SK-MEL-5 (cell line): Measurements from ENCODE around the gene WDR62. TPM values are rescaled to one million over a fixed set of nuclear protein-coding genes. Genes with fewer than 3 reads are reported as not detected.

Experiments used
- DNase-seq: peaks from one replicate; pipeline ENCODE4 v3.0.0-alpha.2; 2016; ENCODE audit warnings: low read depth, low spot score
- in situ Hi-C: cut with HindIII; loops from 2 replicates; pipeline ENCODE4 v1.10.0; 2016; ENCODE audit warnings: low sequenced_read_pairs, high pct_unique_total_duplicates, low pct_unique_long_range_greater_than_20kb
- total RNA-seq: library from RNA; depleted of rRNA; stranded (reverse); fragments of >200 nt; shearing (Covaris generic); gene quantifications from 2 replicates; pipeline ENCODE4 v1.2.3, GENCODE V29; 2014

The WDR62 gene
- total RNA-seq, 1 experiment from 2014 or later: 2.7 TPM

DNA sequence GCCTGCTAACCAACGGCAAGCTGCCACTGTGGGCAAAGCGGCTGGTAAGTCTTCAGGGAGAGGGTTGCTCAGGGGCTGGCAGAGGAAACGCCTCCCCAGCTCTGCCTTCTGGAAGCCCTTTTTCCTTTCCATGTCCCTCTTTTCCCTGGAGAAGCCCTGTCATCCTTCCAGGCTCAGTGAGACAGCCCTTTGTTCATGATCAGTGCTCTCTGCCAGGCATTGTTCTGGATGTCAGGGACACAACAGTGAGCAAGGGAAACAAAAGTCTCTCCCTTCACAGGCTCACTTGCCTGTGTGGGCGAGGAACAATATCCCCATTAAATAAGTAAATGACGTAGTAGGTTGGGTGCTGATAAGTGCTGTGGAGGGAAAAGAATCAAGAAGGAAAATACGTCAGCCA lies 42.3 kb downstream of the WDR62 start:
- no peak for DNase-seq
- in situ Hi-C loops: no loop called here

DNA sequence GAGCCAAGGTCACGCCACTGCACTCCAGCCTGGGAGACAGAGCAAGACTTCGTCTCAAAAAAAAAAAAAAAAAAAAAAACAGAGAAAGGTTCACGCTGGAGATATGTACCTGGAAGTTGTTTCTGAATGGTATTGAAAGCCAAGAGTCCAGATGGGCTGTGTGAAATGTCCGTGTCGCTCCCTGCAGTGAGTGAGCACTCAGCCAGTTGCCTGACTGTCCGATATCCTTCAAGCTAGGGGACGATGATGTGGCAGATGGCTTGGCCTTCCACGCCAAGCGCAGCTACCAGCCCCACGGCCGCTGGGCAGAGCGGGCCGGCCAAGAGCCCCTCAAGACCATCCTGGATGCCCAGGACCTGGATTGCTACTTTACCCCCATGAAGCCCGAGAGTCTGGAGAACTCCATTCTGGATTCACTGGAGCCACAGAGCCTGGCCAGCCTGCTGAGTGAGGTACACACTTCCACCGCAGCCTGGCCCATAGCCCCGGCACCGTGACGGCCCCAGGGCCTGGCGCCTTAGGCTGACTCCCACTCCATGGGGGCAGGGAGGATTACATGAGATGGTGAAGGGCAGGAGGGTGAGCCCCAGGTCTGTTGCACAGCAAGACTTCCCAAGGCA lies 44.6 kb downstream of the WDR62 start:
- DNase-seq: no peak
- in situ Hi-C loops: no loop called here

DNA sequence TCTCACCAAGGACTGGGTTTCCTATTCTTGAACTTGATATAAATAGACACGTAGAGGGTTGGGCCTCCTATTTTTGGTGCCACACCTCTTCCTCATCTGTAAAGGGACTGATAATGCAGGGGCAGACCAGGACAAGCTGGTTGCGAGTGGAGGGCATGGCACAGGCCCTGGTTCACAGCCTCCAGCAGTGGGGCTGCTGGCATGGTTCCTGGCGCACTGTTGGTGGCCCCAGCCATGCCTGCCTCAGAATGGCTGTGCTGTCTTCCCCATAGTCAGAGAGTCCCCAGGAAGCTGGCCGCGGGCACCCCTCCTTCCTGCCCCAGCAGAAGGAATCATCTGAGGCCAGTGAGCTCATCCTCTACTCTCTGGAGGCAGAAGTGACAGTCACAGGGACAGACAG lies 45.8 kb downstream of the WDR62 start:
- no peak for DNase-seq
- in situ Hi-C loops: no loop called here

DNA sequence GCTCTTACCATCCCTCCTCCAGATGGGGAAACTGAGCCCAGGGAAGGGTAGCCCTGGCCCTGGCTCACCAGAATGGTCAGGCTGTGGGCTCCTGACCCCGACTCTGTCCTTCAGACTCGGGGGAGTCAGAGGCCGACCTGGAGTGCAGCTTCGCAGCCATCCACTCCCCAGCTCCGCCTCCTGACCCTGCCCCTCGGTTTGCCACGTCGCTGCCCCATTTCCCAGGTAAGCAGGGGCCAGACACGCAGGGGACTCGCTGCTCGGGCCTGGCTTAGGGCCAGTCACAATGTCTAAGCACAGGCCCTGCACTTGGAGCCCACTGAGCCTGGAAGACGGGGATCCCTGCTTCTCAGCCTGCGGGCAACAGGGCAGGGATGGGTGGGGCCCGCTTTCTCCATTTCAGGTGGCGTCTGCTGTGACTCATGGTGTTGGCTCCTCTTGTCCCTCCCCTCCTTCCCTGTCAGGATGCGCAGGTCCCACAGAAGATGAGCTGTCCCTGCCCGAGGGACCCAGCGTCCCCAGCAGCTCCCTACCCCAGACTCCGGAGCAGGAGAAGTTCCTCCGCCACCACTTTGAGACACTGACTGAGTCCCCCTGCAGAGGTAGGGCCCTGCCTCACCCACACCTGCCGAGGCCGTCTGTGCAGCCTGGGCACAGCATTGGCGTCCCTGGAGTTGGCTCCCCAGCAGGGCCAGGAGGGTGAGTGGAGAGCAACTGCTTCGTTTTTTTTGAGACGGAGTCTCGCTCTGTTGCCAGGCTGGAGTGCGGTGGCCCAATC lies 47.0 kb downstream of the WDR62 start:
- in situ Hi-C loops: no loop called here
- no peak for DNase-seq

DNA sequence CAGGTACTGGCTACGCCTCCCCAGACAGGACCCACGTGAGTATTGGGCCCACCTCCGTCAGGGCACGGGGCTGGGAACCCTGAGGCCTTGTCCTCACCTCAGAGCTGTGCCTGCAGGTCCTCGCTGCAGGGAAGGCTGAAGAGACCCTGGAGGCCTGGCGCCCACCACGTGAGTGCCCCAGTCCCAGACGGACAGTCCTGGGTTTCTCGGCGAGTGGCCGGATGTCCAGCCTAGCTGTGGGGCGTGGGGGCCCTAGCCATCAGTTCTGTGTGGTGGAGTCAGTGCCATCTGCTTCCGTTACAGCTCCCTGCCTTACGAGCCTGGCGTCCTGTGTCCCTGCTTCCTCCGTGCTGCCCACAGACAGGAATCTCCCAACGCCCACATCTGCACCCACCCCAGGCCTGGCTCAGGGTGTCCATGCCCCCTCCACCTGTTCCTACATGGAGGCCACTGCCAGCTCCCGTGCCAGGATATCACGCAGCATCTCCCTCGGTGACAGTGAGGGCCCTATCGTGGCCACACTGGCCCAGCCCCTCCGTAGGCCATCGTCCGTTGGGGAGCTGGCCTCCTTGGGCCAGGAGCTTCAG lies 48.4 kb downstream of the WDR62 start:
- DNase-seq: no peak

DNA sequence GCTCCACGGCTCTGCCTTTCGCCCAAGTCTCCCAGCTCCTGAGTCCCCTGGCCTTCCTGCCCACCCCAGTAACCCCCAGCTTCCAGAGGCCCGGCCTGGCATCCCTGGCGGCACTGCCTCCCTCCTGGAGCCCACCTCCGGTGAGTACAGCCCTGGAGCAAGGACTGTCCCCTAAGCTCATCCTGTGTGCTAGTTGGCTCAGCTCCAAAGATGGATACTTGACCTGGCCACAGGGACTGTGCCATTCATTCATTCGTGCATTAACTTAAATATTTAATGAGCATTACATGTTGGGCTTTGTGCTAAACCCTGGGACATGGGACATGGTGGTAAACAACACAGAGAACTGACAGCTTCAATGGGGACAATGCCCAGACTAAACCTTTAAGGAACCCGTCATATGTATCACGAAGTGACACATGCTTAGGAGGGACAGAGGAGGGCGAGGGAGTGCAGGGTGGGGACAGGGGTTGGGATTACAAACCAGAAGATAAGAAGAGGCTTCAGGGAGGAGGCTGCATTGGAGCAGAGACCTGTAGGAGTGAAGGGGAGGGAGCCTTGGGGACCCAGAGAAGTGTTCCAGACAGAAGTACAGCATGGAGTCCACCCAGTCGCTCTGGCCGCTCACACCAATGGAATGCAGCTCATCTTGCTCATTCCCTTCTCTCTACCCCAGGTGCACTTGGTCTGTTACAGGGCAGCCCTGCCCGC lies 49.3 kb downstream of the WDR62 start:
- no peak for DNase-seq
- in situ Hi-C loops: no loop called here

More for the DNA sequence above, 48.4 kb downstream of the WDR62 start:
- in situ Hi-C loops: no loop called here

DNA sequence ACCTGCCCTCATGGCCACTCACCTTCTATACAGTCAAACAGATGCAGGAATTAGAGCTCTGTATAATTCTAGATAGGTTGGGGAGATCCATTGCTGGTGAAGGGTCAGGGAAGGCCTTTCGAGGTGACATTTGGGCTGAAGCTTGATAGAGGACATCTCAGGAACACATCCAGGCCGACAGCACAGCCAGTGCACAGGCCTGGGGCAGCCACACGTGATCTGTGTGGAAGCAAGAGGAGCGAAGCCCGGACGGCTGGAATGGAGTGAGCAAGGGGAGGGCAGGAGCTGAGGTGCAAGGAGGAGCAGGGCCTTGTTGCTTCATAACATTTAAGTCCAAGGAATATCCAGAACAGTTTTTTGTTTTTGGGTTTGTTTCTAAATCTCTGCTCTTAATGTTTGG lies 51.7 kb downstream of the WDR62 start:
- in situ Hi-C loops: no loop called here
- DNase-seq: no peak

DNA sequence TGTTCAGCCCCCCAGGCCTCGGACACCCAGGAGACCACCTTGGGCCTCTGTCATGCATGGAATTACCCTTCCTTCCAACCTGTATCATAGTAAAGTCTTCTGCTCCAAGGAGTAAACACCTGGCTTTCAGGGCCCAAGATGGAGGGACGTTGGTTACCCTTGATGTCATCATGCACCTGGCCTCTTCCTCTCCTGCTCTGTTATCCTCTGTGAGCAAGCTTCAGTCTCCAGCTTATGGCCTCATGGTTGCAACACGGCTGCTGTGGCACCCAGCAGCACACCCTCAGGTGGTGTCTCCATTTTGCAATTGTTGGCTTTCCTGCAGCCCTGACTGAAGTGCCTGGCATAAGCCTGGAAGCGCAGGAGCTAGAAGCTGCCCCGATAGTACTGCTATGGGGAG lies 52.3 kb downstream of the WDR62 start:
- no peak for DNase-seq
- in situ Hi-C loops: no loop called here

DNA sequence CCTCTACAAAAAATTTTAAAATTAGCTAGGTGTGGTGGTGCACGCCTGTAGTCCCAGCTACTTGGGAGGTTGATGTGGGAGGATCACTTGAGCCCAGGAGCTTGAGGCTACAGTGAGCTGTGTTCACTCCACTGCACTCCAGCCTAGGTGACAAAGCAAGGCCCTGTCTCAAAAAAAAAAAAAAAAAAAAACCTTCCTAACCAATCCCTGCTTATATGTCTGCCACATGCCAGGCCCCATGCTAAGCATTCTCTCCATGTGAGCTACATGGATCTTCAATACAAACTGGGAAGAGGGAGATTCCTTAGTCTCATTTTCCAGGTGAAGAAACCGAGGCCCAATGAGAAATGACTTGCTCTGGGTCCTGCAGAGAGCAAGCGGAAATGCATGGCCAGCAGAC lies 54.0 kb downstream of the WDR62 start:
- in situ Hi-C loops: no loop called here
- DNase-seq: no peak

DNA sequence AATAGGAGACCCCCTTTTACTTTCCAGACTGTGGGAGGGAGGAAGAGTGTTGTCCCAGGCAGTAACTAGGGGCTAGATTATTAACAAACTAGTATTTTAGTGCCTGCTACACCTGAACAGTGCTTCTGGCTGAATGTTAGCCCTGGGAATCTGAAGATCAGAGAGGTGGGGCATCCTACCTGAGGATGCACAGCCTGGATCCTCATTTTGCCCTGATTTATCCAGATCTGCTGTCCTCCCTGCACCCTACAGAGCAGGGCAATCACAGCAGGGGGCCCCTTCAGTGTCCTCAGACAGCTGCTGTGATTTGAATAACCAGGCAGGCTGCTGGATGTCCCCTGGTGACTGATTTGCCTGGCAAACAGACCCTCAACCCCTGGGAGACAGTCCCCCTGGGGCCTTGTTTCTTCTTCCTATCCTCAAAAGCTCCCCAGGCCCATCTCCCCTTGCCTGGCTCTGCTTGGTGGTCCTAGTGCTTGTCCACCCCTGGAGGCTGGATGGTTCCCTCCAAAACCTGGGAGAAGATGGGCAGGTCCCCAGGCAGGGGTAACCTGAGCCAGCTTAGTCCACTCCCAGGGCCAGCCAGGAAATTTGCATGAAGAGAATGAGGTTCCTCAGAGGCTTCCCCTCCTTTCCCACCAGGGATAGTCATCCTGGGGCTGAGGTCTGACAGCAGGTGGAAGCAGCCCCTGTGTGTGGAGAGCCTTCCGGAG lies 55.9 kb downstream of the WDR62 start, which contains the start of gene OVOL3:
OVOL3 (plus strand) TSS at position 657 of the 713 bp plus-strand sequence. CDS start 60 bp downstream, outside the sequence.
- in situ Hi-C loops: no loop called here
- no peak for DNase-seq

DNA sequence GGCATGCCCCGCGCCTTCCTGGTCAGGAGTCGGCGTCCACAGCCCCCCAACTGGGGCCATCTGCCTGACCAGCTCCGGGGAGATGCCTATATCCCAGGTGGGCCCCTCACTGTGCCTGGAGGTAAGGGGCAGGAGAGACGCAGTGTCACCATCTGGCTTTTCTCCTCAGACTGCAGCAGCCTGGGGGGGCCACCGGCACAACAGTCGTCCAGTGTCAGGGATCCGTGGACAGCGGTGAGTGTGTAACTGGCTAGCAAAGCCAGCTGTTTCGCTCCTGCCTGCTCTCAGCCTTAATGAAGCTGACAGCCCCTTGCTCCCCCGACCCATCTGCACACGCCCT lies 56.5 kb downstream of the WDR62 start:
- DNase-seq: no peak
- in situ Hi-C loops: no loop called here

DNA sequence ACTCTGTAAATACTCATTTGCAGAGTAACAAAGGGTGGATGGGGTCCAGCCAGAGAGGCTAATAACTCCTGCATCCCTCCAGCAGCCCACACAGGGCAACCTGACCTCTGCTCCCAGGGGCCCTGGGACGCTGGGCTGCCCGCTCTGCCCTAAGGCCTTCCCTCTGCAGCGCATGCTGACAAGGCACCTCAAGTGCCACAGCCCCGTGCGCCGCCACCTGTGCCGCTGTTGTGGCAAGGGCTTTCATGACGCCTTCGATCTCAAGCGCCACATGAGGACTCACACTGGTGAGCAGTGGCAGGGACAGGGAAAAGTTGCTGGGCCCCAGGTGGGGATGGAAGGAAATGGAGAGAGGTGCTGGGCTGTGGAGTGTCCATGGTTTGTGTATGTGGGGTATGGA lies 58.0 kb downstream of the WDR62 start:
- in situ Hi-C loops: no loop called here
- no peak for DNase-seq

DNA sequence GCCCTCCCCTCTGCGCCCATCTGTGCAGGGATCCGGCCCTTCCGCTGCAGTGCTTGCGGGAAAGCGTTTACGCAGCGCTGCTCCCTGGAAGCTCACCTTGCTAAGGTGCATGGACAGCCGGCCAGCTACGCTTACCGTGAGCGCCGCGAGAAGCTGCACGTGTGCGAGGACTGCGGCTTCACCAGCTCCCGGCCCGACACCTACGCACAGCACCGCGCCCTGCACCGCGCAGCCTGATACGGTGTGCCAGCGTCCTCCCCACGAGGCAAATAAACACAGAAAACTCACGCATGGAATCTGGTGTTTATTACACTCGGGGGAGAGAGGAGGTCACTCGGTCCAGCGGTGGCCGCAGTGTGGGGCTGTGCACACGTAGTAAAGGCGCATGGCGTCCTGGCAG lies 58.7 kb downstream of the WDR62 start:
- in situ Hi-C loops: no loop called here
- no peak for DNase-seq

DNA sequence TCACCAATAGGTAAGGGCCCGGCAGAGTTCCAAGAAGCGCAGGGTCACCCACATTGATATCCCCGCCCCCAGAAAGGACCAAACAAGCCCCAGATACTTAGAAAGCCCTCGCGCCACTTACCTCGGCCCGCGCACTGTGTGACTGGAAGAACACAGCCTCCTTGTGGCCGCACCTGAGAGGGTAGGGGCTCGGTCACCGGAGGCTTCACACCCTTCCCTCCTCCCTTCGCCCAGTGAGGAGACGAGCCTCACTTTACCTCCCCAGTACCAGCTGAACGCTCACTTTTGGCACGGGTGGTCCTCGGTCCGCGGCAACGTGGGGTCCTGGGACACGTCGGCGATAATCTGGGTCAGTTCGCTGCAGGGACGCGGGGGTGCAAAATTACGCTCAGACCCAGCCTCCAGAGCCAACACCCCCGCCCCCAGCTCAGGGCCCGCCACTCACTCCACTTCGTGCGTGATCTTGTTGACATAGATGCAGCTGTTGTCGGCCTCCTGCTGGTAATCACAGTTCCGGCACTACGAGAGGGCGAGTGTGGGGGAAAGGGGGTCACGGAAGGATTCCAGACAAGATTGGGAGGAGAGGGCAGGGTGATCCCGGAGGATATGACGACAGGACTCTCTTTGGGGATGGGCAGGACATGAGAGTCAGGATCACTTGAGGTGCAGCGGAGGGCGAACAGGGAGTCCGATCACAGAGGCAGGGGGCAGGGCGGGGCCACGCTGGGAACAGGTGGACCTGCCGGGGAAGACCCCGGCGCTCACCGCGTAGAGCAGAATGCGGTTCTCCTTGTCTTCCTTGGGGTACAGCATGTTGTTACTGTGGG lies 59.4 kb downstream of the WDR62 start:
- peak; percentile 23 for DNase-seq
- in situ Hi-C loops: no loop called here

DNA sequence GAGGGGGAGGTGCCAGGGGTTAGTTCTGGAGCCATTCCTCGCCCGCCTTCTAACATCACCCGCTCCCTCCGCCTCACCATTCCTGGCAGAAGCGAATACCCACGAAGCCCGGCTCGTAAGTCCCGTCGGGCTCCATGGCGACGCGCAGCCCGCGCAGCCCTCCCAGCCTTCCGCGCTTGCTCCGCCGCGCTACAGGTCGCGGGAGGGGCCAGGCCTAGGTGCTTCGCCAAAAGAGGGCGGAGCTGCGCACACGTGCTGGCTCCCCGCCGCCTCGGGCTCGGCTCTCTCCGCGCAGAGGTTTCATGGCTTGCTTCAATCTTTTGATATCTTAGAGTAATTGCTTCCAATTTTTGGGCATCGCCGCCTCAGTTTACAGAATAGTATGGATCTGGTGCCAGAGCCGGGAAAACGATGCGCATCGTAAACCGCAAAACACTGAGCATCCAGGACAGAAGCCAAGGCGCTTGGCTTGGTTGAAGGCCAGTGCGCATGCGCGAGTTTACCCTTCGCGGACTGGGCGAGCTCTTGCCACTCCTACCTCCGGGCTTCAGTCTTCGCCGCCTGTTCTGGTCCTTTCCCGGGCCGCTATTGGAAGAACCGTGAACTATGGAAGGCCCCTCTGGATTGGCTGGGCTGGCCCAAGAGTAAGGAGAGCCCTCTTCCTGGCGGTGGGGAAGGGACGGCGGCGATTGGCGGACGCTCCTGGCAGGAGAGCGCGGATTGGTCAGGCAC lies 60.2 kb downstream of the WDR62 start, which contains the start of gene POLR2I:
POLR2I (minus strand) TSS at position 155 of the 732 bp plus-strand sequence; CDS start at position 136, 19 bp downstream.
- in situ Hi-C loops: no loop called here
- DNase-seq: peak; percentile 100
